Chondrocyte (in vitro differentiated cells): ENCODE measurements around the gene ABTB2. TPM values are rescaled to one million over a fixed set of nuclear protein-coding genes. Genes with fewer than 3 reads are reported as not detected.

Experiments used
- DNase-seq: peaks from one replicate; pipeline ENCODE4 v3.0.0; 2021; ENCODE audit warnings: mixed read lengths, low spot score
- H3K27ac Mint-ChIP-seq: one replicate; pipeline ENCODE4 v1.8.0; 2021; ENCODE audit warnings: mild to moderate bottlenecking, moderate library complexity, mixed read lengths; ENCODE audit not compliant: unreplicated experiment
- H3K27me3 Mint-ChIP-seq: 2 replicates; pipeline ENCODE4 v1.8.0; 2021; ENCODE audit warnings: low read depth, mixed read lengths
- H3K36me3 Mint-ChIP-seq: 2 replicates; pipeline ENCODE4 v1.8.0; 2021; ENCODE audit warnings: low read depth, mixed read lengths
- H3K4me1 Mint-ChIP-seq: 2 replicates; pipeline ENCODE4 v1.8.0; 2021; ENCODE audit warnings: low read depth, mild to moderate bottlenecking, mixed read lengths
- H3K4me3 Mint-ChIP-seq: one replicate; pipeline ENCODE4 v1.8.0; 2021; ENCODE audit warnings: mild to moderate bottlenecking, moderate library complexity, mixed read lengths; ENCODE audit not compliant: unreplicated experiment
- H3K9me3 Mint-ChIP-seq: 2 replicates; pipeline ENCODE4 v1.8.0; 2021; ENCODE audit warnings: low read depth, mixed read lengths
- total RNA-seq: library from RNA; stranded (reverse); gene quantifications from 3 replicates; pipeline ENCODE4 v1.2.1, GENCODE V29; 2021
- TF ChIP-seq, protein P1 (sequence below): fragments of 200-600 bp; sonication (generic); IDR thresholded peaks from 2 replicates; pipeline ENCODE4 v1.5.0; 2021; ENCODE audit warnings: antibody characterized with exemption, mild to moderate bottlenecking, moderate library complexity

ABTB2 gene
- total RNA-seq, 1 donor from 2014 or later, result 3.1 TPM

DNA sequence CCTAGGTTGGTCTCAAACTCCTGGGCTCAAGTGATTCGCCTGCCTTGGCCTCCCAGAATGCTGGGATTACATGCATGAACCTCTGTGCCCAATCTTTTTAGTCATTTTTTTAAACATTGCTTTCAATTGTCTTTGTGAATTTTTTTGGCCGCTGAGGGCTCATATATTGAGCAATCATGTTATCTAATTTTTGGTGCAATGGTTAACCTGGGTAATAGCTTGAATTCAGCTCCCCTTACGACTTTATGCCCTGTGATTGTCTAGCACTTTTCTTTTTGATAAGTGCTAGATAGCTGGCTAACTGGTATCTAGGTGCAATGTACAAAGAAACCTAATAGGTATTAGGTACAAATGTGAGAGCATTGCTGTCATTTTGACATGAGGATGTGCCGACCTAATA is 45.6 kb upstream of the ABTB2 start:
- TF ChIP-seq, protein P1, sequence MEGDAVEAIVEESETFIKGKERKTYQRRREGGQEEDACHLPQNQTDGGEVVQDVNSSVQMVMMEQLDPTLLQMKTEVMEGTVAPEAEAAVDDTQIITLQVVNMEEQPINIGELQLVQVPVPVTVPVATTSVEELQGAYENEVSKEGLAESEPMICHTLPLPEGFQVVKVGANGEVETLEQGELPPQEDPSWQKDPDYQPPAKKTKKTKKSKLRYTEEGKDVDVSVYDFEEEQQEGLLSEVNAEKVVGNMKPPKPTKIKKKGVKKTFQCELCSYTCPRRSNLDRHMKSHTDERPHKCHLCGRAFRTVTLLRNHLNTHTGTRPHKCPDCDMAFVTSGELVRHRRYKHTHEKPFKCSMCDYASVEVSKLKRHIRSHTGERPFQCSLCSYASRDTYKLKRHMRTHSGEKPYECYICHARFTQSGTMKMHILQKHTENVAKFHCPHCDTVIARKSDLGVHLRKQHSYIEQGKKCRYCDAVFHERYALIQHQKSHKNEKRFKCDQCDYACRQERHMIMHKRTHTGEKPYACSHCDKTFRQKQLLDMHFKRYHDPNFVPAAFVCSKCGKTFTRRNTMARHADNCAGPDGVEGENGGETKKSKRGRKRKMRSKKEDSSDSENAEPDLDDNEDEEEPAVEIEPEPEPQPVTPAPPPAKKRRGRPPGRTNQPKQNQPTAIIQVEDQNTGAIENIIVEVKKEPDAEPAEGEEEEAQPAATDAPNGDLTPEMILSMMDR, result no peak
- peaks cover 3% of the 10 kb centered on the region for H3K9me3 Mint-ChIP-seq
- H3K36me3 Mint-ChIP-seq, result no peaks in the 10 kb centered on the region
- H3K4me1 Mint-ChIP-seq, result no peaks in the 10 kb centered on the region
- H3K27ac Mint-ChIP-seq, result no peak overlapping the region
- no peak for DNase-seq
- peaks cover 32% of the 10 kb centered on the region for H3K27me3 Mint-ChIP-seq
- no peak overlapping the region for H3K4me3 Mint-ChIP-seq

DNA sequence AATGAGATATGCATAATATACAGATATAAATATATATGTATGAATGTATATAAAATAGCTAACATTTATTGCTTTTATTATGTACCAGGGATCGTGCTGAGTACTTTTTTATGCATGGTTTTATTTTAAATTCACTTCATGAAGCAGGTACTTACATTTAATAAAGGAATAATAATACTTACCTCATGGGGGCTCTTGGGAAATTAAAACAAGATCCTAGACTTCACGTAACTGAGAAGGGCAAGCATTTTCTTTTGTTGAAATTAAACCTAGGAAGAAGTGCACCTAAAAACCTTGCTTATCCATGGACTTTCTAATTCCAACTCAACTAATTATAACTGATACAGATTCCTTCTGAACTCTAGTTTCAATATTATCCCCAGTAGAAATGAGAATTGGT is 40.0 kb upstream of the ABTB2 start:
- TF ChIP-seq, protein P1, result no peak
- no peak overlapping the region for H3K4me3 Mint-ChIP-seq
- DNase-seq, result no peak
- H3K9me3 Mint-ChIP-seq, result peaks cover 15% of the 10 kb centered on the region
- H3K36me3 Mint-ChIP-seq, result peaks cover 9% of the 10 kb centered on the region
- H3K27me3 Mint-ChIP-seq, result peaks cover under 1% of the 10 kb centered on the region
- peaks cover 9% of the 10 kb centered on the region for H3K4me1 Mint-ChIP-seq
- no peak overlapping the region for H3K27ac Mint-ChIP-seq

DNA sequence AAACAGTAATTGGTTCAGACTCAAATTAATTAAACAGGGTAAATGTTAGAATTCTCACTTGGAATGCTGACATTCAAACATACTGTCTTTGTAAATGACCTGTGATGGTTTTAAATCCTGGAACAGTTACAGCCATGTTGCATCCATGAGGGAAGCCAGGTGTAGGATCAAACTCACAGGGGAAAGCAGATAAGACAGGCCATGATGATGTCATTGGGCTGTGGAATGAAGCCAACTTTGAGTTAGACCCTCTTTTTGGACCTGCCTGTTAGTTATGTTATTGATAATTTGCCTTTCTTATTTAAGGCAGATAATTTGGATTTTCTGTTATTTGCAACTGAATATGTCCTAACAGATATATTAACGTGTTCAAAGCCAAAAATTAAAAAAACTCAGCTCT is 39.3 kb upstream of the ABTB2 start:
- TF ChIP-seq, protein P1, result no peak
- H3K36me3 Mint-ChIP-seq, result peaks cover 14% of the 10 kb centered on the region
- peaks cover 21% of the 10 kb centered on the region for H3K9me3 Mint-ChIP-seq
- no peak overlapping the region for H3K4me3 Mint-ChIP-seq
- H3K4me1 Mint-ChIP-seq, result peaks cover 9% of the 10 kb centered on the region
- H3K27me3 Mint-ChIP-seq, result peaks cover 2% of the 10 kb centered on the region
- H3K27ac Mint-ChIP-seq, result no peak overlapping the region
- DNase-seq, result no peak

DNA sequence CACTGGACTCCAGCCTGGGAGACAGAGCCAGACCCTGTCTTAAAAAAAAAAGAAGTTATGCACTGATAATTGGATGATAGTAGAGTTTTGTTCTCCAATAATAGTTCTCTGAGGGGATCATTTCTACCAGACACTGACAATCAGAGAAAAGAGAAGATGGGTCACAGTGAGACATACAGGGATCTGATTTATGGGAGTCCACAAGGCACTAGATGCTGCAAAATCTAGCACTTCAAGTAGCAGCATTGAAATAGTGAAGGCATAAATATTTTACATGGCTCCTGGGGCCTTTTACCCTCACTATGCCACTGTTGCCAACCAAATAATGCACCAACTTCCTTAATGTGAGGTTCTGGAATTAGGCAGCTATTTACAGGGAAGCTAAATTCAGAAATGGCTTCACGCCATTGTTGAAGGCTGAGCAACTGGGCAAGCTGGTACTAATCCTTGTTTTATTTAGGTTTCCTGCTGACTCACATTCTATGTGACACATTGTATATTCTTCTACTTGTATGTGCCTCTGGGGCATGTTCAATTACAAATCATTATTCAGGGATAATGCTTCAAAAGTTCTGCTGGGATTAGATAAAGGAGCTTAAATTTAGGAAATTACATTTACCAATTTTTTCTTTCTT is 38.2 kb upstream of the ABTB2 start:
- peaks cover 13% of the 10 kb centered on the region for H3K27me3 Mint-ChIP-seq
- peaks cover 23% of the 10 kb centered on the region for H3K9me3 Mint-ChIP-seq
- H3K36me3 Mint-ChIP-seq, result peaks cover 14% of the 10 kb centered on the region
- peaks cover 9% of the 10 kb centered on the region for H3K4me1 Mint-ChIP-seq
- H3K4me3 Mint-ChIP-seq, result no peak overlapping the region
- H3K27ac Mint-ChIP-seq, result no peak overlapping the region
- TF ChIP-seq, protein P1, result no peak
- DNase-seq, result no peak

DNA sequence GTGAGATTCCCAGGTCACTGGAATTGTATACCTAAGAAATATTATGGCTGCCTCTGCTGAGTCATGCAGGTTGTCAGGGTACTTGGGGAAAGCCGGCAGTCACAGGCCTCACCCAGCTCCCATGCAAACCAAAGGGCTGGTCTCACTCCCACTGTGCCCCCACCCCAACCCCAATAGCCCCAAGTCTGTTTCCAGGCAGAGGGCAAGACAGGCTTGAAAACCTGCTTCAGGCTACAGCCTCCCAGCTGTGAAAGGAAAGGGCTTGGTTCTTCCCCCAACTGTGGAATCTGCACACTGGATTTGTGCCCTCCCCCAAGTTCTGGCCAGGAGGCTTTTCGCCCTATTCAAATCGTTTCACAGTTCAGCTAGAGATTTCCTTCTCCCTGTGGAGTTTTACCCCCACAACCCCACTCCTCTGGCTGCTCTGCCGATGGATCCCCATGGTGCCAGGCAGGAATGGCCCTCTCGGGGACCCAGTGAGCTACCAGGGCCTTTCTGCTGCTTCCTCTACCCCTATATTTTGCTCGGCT is 37.0 kb upstream of the ABTB2 start:
- no peak overlapping the region for H3K4me3 Mint-ChIP-seq
- no peak for DNase-seq
- H3K4me1 Mint-ChIP-seq, result peaks cover 9% of the 10 kb centered on the region
- TF ChIP-seq, protein P1, result no peak
- peaks cover 20% of the 10 kb centered on the region for H3K27me3 Mint-ChIP-seq
- H3K9me3 Mint-ChIP-seq, result peaks cover 25% of the 10 kb centered on the region
- no peak overlapping the region for H3K27ac Mint-ChIP-seq
- H3K36me3 Mint-ChIP-seq, result peaks cover 14% of the 10 kb centered on the region
